Muscle of leg (tissue), 11 donors: Measurements from ENCODE around the gene ADIPOR2. TPM values are rescaled to one million over a fixed set of nuclear protein-coding genes. Genes with fewer than 3 reads are reported as not detected.
"Not testable (repeated sequence)": the region's sequence is repeated elsewhere in the genome, so short reads cannot be mapped to it uniquely, and the experiment has no call there.

Experiments
- DNase-seq: peaks from one replicate; pipeline ENCODE4 v3.0.0; 2013
- H3K27ac ChIP-seq: one replicate; pipeline ENCODE4 v1.5.1; 2013; ENCODE audit warnings: mild to moderate bottlenecking, low read length, control low read depth
- H3K27me3 ChIP-seq: one replicate; pipeline ENCODE4 v1.6.1; 2013; ENCODE audit warnings: low read length; ENCODE audit not compliant: control insufficient read depth, insufficient read depth
- H3K36me3 ChIP-seq: one replicate; pipeline ENCODE4 v1.6.1; 2013; ENCODE audit warnings: low read length; ENCODE audit not compliant: control insufficient read depth, insufficient read depth
- H3K4me1 ChIP-seq: one replicate; pipeline ENCODE4 v1.6.1; 2013; ENCODE audit warnings: low read length; ENCODE audit not compliant: control insufficient read depth, insufficient read depth
- H3K4me3 ChIP-seq: one replicate; pipeline ENCODE4 v1.5.1; 2013; ENCODE audit warnings: low read length, control low read depth
- H3K9me3 ChIP-seq: replicated peaks from 2 replicates; pipeline ENCODE4 v1.6.1; 2013; ENCODE audit warnings: low read depth, low read length; ENCODE audit not compliant: control insufficient read depth
- WGBS: methylation state at CpG from one replicate; pipeline ENCODE4 v1.1.5; 2013; ENCODE audit warnings: missing lambda C conversion rate; ENCODE audit not compliant: insufficient coverage; 5-methylcytosine and 5-hydroxymethylcytosine counted together
- polyA plus RNA-seq, 8 donors: library from polyadenylated mRNA; unstranded; fragments of 120-200 nt; gene quantifications; one replicate each; pipeline versions ENCODE4 v1.2.1 to v1.2.3, GENCODE V29; 2013; ENCODE audit warnings: inconsistent platforms in 1 of 8, low replicate concordance in 1 of 8; ENCODE audit not compliant: insufficient read length in 8 of 8, insufficient read depth in 1 of 8
- total RNA-seq: library from RNA; stranded (reverse); fragments of 120-200 nt; gene quantifications from one replicate; pipeline ENCODE4 v1.2.4, GENCODE V29; 2013

The ADIPOR2 gene
- total and polyA plus RNA-seq, 9 donors = 18.4 to 30.0 (median 25.1) TPM

DNA sequence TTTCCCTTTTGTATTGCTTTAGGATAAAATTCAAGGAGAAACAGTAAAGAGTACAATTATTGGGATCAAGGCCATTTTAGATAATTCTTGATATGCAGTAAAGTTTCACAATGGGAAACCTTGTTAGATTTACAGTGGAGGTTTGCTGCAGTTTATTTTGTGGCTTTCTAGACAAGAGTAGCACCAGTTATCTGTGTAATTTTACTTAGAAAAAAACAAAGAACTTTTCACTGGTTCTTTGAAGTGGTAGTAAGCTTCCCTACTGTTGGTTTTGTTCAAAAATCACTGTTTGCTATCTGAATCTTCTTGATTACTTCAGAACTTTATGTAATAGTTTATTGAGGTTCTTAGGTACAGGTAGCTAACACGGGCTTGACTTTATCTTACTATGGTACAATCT lies 42.0 kb downstream of the ADIPOR2 start:
- Histone ChIP-seq H3K27ac (no peak overlapping the region), H3K4me1 (peaks cover under 1% of the 10 kb centered on the region), H3K4me3 (no peak overlapping the region), H3K9me3 (no peaks in the 10 kb centered on the region), H3K36me3 (no peaks in the 10 kb centered on the region), H3K27me3 (no peaks in the 10 kb centered on the region)
- DNase-seq = no peak
- no CpG with 5 or more reads among the region's 1 CpG for WGBS

DNA sequence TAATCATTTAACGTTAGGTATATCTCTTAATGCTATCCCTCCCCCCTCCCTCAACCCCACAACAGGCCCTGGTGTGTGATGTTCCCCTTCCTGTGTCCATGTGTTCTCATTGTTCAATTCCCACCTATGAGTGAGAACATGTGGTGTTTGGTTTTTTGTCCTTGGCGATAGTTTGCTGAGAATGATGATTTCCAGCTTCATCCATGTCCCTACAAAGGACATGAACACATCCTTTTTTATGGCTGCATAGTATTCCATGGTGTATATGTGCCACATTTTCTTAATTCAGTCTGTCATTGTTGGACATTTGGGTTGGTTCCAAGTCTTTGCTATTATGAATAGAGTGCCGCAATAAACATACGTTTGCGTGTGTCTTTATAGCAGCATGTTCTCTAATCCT lies 42.8 kb downstream of the ADIPOR2 start:
- WGBS = no CpG with 5 or more reads among the region's 5 CpGs
- DNase-seq = not testable (repeated sequence)

DNA sequence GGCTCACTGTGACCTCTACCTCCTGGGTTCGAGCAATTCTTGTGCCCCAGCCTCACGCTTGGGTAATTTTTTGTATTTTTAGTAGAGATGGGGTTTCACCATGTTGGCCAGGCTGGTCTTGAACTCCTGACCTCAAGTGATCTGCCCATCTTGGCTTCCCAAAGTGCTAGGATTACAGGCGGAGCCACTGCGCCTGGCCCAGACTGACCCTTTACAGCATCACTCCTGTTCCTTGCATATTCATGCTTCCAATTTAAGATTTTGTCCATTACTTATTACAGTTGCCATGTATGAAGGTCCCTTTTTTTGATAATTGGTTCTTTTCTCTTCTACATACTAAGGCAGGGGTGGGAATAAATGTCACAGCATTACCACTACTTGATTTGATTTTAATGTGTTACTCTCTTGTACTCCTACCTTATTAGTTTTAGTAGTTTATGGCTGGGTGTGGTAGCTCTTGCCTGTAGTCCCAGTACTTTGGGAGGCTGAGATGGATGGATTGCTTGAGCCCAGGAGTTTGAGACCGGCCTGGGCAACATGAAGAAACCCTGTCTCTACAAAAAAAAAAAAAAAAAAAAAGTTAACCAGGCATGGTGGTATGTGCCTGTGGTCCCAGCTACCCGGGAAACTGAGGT lies 46.9 kb downstream of the ADIPOR2 start:
- H3K9me3 ChIP-seq = no peaks in the 10 kb centered on the region
- H3K36me3 ChIP-seq = no peaks in the 10 kb centered on the region
- H3K4me3 ChIP-seq = no peak overlapping the region
- no peaks in the 10 kb centered on the region for H3K27me3 ChIP-seq
- peaks cover 3% of the 10 kb centered on the region for H3K4me1 ChIP-seq
- 100% methylated on average over 1 of the region's 6 CpGs for WGBS
- no peak for DNase-seq
- no peak overlapping the region for H3K27ac ChIP-seq

More for the DNA sequence above, 42.8 kb downstream of the ADIPOR2 start:
- H3K9me3 ChIP-seq, H3K4me1 ChIP-seq, H3K27me3 ChIP-seq, H3K27ac ChIP-seq, H3K36me3 ChIP-seq, H3K4me3 ChIP-seq: not testable (repeated sequence)

DNA sequence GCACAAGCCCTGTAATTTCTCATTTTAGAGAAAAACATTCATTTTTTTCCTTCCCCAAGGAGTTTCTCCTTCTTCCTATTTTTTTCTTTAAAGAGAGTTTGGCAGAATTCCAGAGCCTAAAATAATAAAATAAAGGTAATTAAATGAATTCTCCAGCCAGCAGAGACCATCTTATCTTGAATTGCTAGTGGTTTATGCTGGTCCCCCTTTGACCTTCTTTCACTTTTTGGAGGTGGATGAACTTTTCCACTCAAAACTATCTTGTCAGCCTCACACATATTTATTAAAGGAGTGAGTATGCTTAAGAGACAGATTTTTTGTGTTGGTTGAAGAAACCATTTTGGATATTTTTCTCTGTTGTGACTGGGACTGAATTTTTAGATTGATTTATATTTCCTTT lies 47.6 kb downstream of the ADIPOR2 start:
- peak; percentile 41 for DNase-seq
- Histone ChIP-seq H3K27ac (no peak overlapping the region), H3K27me3 (no peaks in the 10 kb centered on the region), H3K4me3 (no peak overlapping the region), H3K9me3 (no peaks in the 10 kb centered on the region), H3K36me3 (no peaks in the 10 kb centered on the region), H3K4me1 (peaks cover 3% of the 10 kb centered on the region)

DNA sequence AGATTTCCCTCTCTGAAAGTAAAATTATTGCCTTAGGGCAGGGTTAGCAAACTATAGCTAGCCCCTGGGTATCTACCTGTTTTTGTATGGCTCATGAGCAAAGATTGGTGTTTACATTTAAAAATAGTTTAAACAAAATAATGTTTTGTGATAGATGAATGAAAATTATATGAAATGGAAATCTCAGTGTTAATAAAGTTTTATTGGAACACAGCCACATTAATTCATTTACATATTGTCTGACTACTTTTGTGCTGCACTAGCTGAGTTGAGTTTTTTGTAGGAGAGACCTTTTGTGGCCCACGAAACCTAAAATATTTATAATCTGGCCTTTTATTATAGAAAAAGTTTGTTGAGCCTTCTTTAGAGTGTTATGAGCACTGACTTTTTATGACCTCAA lies 48.5 kb downstream of the ADIPOR2 start:
- Histone ChIP-seq H3K9me3 (no peaks in the 10 kb centered on the region), H3K27me3 (no peaks in the 10 kb centered on the region), H3K4me3 (no peak overlapping the region), H3K4me1 (peaks cover 3% of the 10 kb centered on the region), H3K27ac (no peak overlapping the region), H3K36me3 (no peaks in the 10 kb centered on the region)
- no peak for DNase-seq
- WGBS = no CpG with 5 or more reads among the region's 1 CpG

DNA sequence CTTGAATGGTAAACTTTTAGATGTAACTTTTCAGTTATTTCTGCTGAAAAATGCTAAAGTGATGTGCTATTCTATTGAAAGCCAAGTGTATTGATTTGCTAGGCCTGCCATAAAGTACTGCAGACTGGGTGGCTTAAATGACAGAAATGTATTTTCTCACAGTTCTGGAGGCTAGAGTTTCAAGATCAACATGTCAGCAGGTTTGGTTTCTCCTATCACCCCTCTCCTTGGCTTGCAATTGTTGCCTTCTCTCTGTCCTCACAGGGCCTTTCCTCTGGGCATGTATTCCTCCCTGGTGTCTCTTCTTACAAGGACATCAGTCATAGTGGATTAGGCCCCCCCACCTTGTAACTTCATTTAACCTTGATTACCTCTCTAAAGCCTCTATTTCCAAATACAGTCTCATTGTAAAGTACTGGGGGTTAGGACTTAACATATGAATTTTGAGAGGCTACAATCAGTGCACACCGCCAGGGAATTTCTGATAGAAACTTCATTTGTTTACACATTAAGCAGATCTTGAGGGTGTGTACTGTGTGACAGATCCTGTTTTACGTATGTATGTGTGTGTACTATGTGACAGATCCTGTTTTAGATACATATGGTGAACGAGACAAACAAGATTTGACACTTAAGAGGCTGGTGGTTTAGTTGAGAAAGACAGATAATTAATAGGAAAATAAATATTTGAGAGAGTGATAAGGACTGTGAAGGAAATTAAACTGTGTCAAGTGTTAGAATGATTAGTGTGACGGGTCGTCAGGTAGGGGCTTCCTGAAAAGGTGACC lies 49.5 kb downstream of the ADIPOR2 start:
- no peak overlapping the region for H3K27ac ChIP-seq
- DNase-seq = no peak
- 57% methylated on average over 4 of the region's 5 CpGs for WGBS
- H3K36me3 ChIP-seq = no peaks in the 10 kb centered on the region
- peaks cover 3% of the 10 kb centered on the region for H3K4me1 ChIP-seq
- H3K9me3 ChIP-seq = no peaks in the 10 kb centered on the region
- no peaks in the 10 kb centered on the region for H3K27me3 ChIP-seq
- H3K4me3 ChIP-seq = no peak overlapping the region

DNA sequence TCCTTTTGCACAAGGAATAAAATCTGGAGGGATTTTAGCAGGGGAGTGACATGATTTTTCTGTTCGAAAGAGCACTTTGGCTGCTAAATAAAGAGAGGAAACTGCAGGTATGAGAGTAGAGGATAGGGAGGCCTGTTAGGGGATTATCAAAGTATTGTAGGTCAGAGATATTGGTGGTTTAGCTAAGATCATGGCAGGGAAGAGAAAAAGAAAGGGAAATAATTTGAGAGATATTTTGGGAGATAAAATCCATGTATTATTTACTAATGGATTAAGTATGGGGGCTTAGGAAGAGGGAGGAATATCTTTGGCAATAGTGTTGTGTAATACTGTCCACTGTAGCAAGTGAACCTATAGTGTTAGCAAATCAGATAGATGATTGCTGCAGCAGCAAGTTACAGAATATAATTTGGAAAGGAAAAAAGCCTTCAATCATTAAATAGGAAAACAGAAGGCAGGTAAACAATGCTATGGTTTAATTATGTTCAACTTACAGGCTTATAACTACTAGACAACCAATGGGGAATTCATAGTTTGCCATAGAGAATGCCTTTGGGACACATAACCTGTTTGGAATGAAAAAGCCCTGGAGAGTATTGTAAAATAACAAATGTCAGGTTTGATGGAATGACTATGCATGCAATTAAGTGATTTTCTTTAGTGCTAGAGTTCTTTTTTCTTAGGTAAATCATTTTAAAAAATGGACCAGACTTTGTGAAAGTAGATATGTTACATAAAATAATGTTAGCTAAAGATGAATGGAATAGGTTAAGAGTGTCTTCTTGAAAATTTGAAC lies 50.5 kb downstream of the ADIPOR2 start:
- no peak for DNase-seq
- WGBS = 0% methylated on average over 1 of the region's 1 CpG
- Histone ChIP-seq H3K36me3 (no peaks in the 10 kb centered on the region), H3K4me3 (no peak overlapping the region), H3K9me3 (peaks cover under 1% of the 10 kb centered on the region), H3K27ac (no peak overlapping the region), H3K4me1 (peaks cover 3% of the 10 kb centered on the region), H3K27me3 (no peaks in the 10 kb centered on the region)

DNA sequence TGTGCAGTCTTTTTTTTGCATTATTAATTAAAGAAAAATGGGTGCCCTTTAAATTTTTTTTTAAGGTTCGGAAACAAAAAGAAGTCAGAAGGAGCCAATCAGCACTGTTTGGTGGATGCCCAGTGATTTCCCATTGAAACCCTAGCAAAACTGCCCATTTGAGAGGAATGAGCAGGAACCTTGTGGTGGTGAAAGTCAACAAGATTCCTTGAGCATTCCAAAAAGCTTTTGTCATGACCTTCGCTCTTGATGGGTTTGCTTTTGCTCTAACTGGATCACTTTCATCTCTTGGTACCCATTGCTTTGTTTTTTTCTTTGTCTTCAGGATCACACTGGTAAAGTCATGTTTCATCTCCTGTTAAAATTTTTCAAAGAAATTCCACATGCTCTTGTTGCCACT lies 54.1 kb downstream of the ADIPOR2 start:
- no peaks in the 10 kb centered on the region for H3K36me3 ChIP-seq
- H3K4me3 ChIP-seq = no peak overlapping the region
- WGBS = 80% methylated on average over 1 of the region's 2 CpGs
- no peak overlapping the region for H3K27ac ChIP-seq
- no peak for DNase-seq
- H3K27me3 ChIP-seq = no peaks in the 10 kb centered on the region
- H3K4me1 ChIP-seq = no peaks in the 10 kb centered on the region
- peaks cover 12% of the 10 kb centered on the region for H3K9me3 ChIP-seq

DNA sequence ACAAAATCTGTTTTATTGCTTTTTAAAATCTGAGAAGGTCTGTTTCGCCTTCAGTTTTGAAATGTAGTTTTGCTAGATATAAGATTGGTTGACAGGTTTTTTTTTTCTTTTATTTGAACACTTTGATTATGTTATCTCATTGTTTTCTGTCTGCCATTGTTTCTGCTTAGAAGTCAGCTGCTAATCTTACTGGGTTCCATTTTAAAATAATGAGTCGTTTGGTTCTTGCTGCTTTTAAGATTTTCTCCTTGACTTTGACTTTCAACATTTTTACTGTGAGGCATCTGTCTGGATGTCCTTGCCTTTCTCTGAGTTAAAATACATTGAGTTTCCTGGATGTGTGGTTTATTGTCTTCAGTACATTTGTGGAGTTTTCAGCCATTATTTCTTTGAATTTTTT lies 56.7 kb downstream of the ADIPOR2 start:
- no peaks in the 10 kb centered on the region for H3K4me1 ChIP-seq
- no peaks in the 10 kb centered on the region for H3K27me3 ChIP-seq
- peaks cover 12% of the 10 kb centered on the region for H3K9me3 ChIP-seq
- H3K4me3 ChIP-seq = no peak overlapping the region
- DNase-seq = no peak
- WGBS = no CpG with 5 or more reads among the region's 2 CpGs
- no peak overlapping the region for H3K27ac ChIP-seq
- H3K36me3 ChIP-seq = no peaks in the 10 kb centered on the region

DNA sequence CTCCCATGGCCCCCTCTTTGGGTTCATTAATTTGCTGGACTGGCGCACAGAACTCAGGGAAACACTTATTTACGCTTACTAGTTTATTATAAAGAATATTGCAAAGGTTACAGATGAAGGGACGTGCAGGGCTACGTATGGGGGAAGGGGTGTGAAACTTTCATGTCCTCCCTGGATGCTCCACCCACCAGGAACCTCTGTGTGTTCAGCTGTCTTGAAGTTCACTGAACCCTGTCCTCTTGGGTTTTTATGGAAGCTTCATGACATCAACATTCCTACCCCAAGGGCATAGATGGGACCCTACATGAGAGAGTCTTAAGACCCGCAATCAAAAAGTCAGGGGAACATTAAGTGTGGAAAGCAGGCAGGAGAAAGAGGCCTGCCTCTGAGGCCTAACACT lies 58.1 kb downstream of the ADIPOR2 start:
- Histone ChIP-seq H3K27ac (no peak overlapping the region), H3K4me3 (no peak overlapping the region), H3K27me3 (no peaks in the 10 kb centered on the region), H3K36me3 (no peaks in the 10 kb centered on the region), H3K4me1 (no peaks in the 10 kb centered on the region), H3K9me3 (peaks cover 12% of the 10 kb centered on the region)
- no peak for DNase-seq
- WGBS = no CpG with 5 or more reads among the region's 5 CpGs
